A549 (cell line): ENCODE measurements around the gene ATL2. TPM values are rescaled to one million over a fixed set of nuclear protein-coding genes. Genes with fewer than 3 reads are reported as not detected.
A peak's percentile ranks its signal among the peaks of the same experiment; 100 is the strongest.

Experiments used
- ATAC-seq, 2 experiments: fragments of 200-7000 bp in 1 of 2; fragments of >200 bp in 1 of 2; cut with Nextera tagmentation in 1 of 2; cut with Tn5 transposase in 1 of 2; 3 replicates each; pipeline versions ENCODE4 v1.8.0 to v1.9.1; 2018 to 2020; ENCODE audit warnings: mild to moderate bottlenecking in 1 of 2, moderate library complexity in 1 of 2
- CTCF ChIA-PET: fragments of 300-600 bp; sonication (Branson Sonifier 250); formaldehyde crosslinking; extraction: SDS; loops from one replicate; lab custom pipeline; 2021; ENCODE audit warnings: antibody characterized with exemption, inconsistent platforms; lab: Yijun Ruan, JAX
- POLR2A ChIA-PET: fragments of 350-600 bp; formaldehyde crosslinking; extraction: SDS; loops from one replicate; lab custom pipeline; 2021; ENCODE audit warnings: antibody characterized with exemption, inconsistent platforms; lab: Yijun Ruan, JAX
- DNase-seq, 2 experiments: peaks; one replicate each; pipeline versions ENCODE4 v3.0.0 to v3.0.0-alpha.2; 2011 to 2016; ENCODE audit warnings: low read depth in 1 of 2, low spot score in 1 of 2
- FAIRE-seq: peaks from 2 replicates; lab custom pipeline; 2011; peaks lifted over from hg19 to GRCh38; lab: Jason Lieb, UNC
- H3K27ac ChIP-seq, 2 experiments: fragments of >200 bp; sonication (Bioruptor Twin); formaldehyde crosslinking; 3 replicates each; pipeline ENCODE4 v1.5.1; 2016 to 2017
- H3K4me1 ChIP-seq: fragments of >200 bp; sonication (Bioruptor Twin); formaldehyde crosslinking; 3 replicates; pipeline ENCODE4 v1.6.1; 2016
- H3K4me2 ChIP-seq: fragments of >200 bp; sonication (Bioruptor Twin); formaldehyde crosslinking; 3 replicates; pipeline ENCODE4 v1.6.1; 2016
- H3K4me3 ChIP-seq: fragments of >200 bp; sonication (Bioruptor Twin); formaldehyde crosslinking; 3 replicates; pipeline ENCODE4 v1.5.1; 2016
- H3K9me3 ChIP-seq: fragments of >200 bp; sonication (Bioruptor Twin); formaldehyde crosslinking; 3 replicates; pipeline ENCODE4 v1.6.1; 2016
- CEBPB ChIP-seq, 2 experiments: fragments of >200 bp in 1 of 2; sonication (Bioruptor Twin) in 1 of 2; formaldehyde crosslinking in 1 of 2; IDR thresholded peaks; 2 replicates each; pipeline ENCODE4 v1.6.1; 2012 to 2016
- EHMT2 ChIP-seq: fragments of 200-600 bp; sonication (generic); IDR thresholded peaks from 2 replicates; pipeline ENCODE4 v1.6.1; 2016; ENCODE audit warnings: antibody characterized with exemption, low read depth, mild to moderate bottlenecking, moderate library complexity
- EP300 ChIP-seq, 2 experiments: fragments of >200 bp; sonication (Bioruptor Twin); formaldehyde crosslinking; IDR thresholded peaks; 2 replicates in 1 of 2; 3 replicates in 1 of 2; pipeline ENCODE4 v1.6.1; 2016 to 2017
- FOSB ChIP-seq: fragments of 250-450 bp; sonication (Bioruptor Pico); IDR thresholded peaks from 2 replicates; pipeline ENCODE4 v1.5.0; 2020; ENCODE audit warnings: mild to moderate bottlenecking, moderate library complexity
- FOSL2 ChIP-seq, 2 experiments: fragments of 450-650 bp in 1 of 2; fragments of >200 bp in 1 of 2; sonication (Bioruptor Twin) in 1 of 2; formaldehyde crosslinking; IDR thresholded peaks; 2 replicates each; pipeline versions ENCODE4 v1.5.0 to v1.6.1; 2016 to 2020; ENCODE audit warnings: mild to moderate bottlenecking in 1 of 2, moderate library complexity in 1 of 2
- HDAC2 ChIP-seq: fragments of 200-600 bp; sonication (generic); IDR thresholded peaks from 2 replicates; pipeline ENCODE4 v1.6.1; 2016
- HEYL ChIP-seq: fragments of 250-450 bp; sonication (Bioruptor Pico); IDR thresholded peaks from 2 replicates; pipeline ENCODE4 v1.8.0; 2021; ENCODE audit warnings: mild to moderate bottlenecking, moderate library complexity
- HOXB5 ChIP-seq: fragments of 250-450 bp; sonication (Bioruptor Pico); IDR thresholded peaks from 2 replicates; pipeline ENCODE4 v1.5.0; 2020; ENCODE audit warnings: mild to moderate bottlenecking, moderate library complexity
- JUNB ChIP-seq: fragments of >200 bp; sonication (Bioruptor Twin); formaldehyde crosslinking; IDR thresholded peaks from 2 replicates; pipeline ENCODE4 v1.6.1; 2016
- KDM1A ChIP-seq: fragments of 200-600 bp; sonication (generic); IDR thresholded peaks from 2 replicates; pipeline ENCODE4 v1.6.1; 2016; ENCODE audit warnings: low read depth, mild to moderate bottlenecking
- MAFK ChIP-seq: fragments of 450-650 bp; IDR thresholded peaks from 2 replicates; pipeline ENCODE4 v1.6.1; 2014; ENCODE audit not compliant: partially characterized antibody
- MAZ ChIP-seq: fragments of 150-350 bp; IDR thresholded peaks from 2 replicates; pipeline ENCODE4 v1.6.1; 2014; ENCODE audit warnings: antibody characterized with exemption, low read depth, low read length, borderline replicate concordance
- NFE2L2 ChIP-seq: fragments of 150-350 bp; conservative IDR thresholded peaks from 2 replicates; pipeline ENCODE4 v1.6.1; 2014; ENCODE audit warnings: low read length
- PHF8 ChIP-seq: fragments of 200-600 bp; sonication (generic); IDR thresholded peaks from 2 replicates; pipeline ENCODE4 v1.6.1; 2016; ENCODE audit warnings: low read depth, mild to moderate bottlenecking, antibody characterized with exemption, moderate library complexity, borderline replicate concordance
- POLR2A ChIP-seq: IDR thresholded peaks from 2 replicates; pipeline ENCODE4 v1.6.1; 2012; ENCODE audit warnings: mild to moderate bottlenecking, low read length
- RARB ChIP-seq: fragments of 250-450 bp; sonication (Bioruptor Pico); IDR thresholded peaks from 2 replicates; pipeline ENCODE4 v1.8.0; 2021; ENCODE audit warnings: mild to moderate bottlenecking, moderate library complexity
- RCOR1 ChIP-seq: fragments of 150-350 bp; IDR thresholded peaks from 2 replicates; pipeline ENCODE4 v1.6.1; 2014; ENCODE audit warnings: antibody characterized with exemption, low read length, low read depth
- RNF2 ChIP-seq: fragments of 200-600 bp; sonication (generic); IDR thresholded peaks from 2 replicates; pipeline ENCODE4 v1.6.1; 2016; ENCODE audit warnings: low read depth, mild to moderate bottlenecking, antibody characterized with exemption, moderate library complexity, borderline replicate concordance
- ZSCAN20 ChIP-seq: fragments of 250-450 bp; sonication (Bioruptor Pico); IDR thresholded peaks from 2 replicates; pipeline ENCODE4 v1.8.0; 2022; ENCODE audit warnings: mild to moderate bottlenecking, moderate library complexity
- whole genome bisulfite sequencing: methylation state at CpG from one replicate; pipeline ENCODE4 v1.1.6; 2017; ENCODE audit errors: missing lambda C conversion rate; 5-methylcytosine and 5-hydroxymethylcytosine counted together
- polyA plus RNA-seq, 4 experiments: library from polyadenylated mRNA; depleted of rRNA in 3 of 4; stranded (reverse); fragments of >200 nt; fragmentation: RNase III in 1 of 4; extraction: RNeasy Plus Mini Kit Qiagen cat#74134 plus additional on column Dnase treatment in 1 of 4; gene quantifications; 2 replicates in 3 of 4; 3 replicates in 1 of 4; pipeline ENCODE4 v1.2.3, GENCODE V29; 2011 to 2017
- TF ChIP-seq, protein P1 (sequence below): IDR thresholded peaks from 2 replicates; pipeline ENCODE4 v1.6.1; 2012
- TF ChIP-seq, protein P2 (sequence below): fragments of 450-650 bp; IDR thresholded peaks from 2 replicates; pipeline ENCODE4 v1.6.1; 2014; ENCODE audit warnings: antibody characterized with exemption

Gene ATL2
- polyA plus RNA-seq, 2 of the 4 experiments (the other 2 are of a cell fraction), result 77.6 to 85.3 TPM

DNA sequence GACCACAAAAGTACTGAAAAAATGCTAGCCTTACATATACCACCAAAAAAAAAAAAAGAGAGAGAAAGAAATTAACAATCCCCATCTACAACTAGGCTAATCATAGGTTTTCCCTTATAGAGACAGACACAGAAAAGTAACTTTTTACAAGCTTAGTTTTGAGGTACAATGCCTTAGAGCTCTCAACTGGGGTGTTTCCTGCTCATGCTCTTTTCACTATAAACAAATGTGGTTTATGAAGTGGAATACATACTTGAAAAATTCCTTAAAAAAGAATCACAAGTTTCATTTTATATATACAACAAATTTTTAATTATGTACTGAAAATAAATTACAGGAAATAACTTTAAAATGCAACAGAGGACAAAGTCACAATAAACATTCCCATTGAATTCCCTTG lies 82.5 kb downstream of the ATL2 start (continued):
- TF ChIP-seq, protein P1, sequence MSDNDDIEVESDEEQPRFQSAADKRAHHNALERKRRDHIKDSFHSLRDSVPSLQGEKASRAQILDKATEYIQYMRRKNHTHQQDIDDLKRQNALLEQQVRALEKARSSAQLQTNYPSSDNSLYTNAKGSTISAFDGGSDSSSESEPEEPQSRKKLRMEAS, result no peak

DNA sequence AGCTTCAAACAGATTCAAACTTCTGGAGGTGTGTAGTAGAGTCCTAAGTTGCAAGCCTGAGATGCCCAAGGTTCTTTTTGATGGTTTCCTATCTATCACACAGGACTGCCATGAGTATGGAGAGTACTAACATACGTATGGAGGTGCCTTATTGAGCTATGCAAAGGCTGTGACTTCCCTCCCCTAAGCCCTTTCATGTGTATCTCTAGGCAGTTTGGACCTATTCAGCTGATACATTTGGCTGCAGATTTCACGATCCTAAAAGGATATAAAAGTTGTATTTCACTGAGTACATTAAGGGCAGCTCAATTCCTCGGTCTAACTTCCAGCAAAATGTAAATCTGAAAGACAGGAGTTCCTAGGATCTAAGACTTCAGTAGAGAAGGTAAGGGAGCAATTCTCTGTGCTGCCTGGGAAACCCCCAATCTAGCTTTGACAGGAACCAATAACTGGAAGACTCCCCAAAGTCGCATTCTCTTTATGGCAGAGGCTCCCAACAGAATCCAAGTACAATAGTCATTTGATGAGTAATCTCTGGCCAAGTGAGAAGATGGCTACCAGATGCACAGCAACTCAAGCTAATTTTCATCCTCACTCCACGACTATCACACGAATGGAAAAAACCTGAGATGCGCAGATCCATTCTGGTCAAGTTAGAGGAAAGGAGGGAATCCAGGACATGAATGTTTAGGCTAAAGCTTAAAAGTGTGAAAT lies 83.8 kb downstream of the ATL2 start:
- WGBS, result 91% methylated on average over 7 of the region's 7 CpGs
- H3K9me3 ChIP-seq, result no peaks in the 10 kb centered on the region
- FAIRE-seq, result no peak
- TF ChIP-seq RNF2 (no peak), KDM1A (no peak), PHF8 (no peak), ZSCAN20 (CRISPR knock-in tag) (no peak), NFE2L2 (no peak), HOXB5 (CRISPR knock-in tag) (no peak), HDAC2 (no peak), FOSB (CRISPR knock-in tag) (no peak), HEYL (no peak)
- TF ChIP-seq, protein P2, sequence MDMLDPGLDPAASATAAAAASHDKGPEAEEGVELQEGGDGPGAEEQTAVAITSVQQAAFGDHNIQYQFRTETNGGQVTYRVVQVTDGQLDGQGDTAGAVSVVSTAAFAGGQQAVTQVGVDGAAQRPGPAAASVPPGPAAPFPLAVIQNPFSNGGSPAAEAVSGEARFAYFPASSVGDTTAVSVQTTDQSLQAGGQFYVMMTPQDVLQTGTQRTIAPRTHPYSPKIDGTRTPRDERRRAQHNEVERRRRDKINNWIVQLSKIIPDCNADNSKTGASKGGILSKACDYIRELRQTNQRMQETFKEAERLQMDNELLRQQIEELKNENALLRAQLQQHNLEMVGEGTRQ, result no peak
- TF ChIP-seq, all 56 proteins: peak for 0
- DNase-seq, result no peak
- Histone ChIP-seq H3K4me1 (no peaks in the 10 kb centered on the region), H3K4me3 (no peak overlapping the region), H3K27ac (no peak overlapping the region), H3K4me2 (no peak overlapping the region)
- ChIA-PET POLR2A (no interaction called here), CTCF (interaction anchor here (1.0 to 2.4 kb wide), 6 partner anchors 16 to 311 kb away, joined by 3 to 11 read pairs (median 4); no protein-coding TSS in a partner anchor)
- peak in 1 of 2 experiments; percentile 27; a peak in 3 of 6 replicates for ATAC-seq

DNA sequence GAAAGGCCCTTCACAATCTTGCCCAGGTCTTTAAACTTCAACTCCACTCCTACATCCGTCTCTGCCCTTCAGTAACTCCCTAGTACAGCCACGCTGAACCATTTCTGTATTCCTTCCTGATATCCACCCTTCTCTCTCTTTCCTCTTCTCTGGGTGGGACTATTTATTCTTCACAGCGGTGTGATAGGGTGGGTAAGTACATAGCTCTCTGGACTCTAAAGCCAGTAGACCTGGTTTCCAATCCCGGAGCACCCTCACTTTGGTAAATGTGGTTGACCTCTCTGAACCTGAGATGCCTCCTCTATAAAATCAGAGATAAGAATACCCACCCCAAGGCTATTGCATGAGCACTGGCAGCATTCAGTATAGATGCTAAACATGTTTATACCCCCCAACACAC lies 86.7 kb downstream of the ATL2 start:
- 77% methylated on average over 4 of the region's 4 CpGs for WGBS
- ATAC-seq, result peak in 1 of 2 experiments; percentile 22; a peak in 2 of 6 replicates
- POLR2A ChIA-PET, result interaction anchor here (0.6 kb wide), 1 partner anchor 16 kb away, joined by 8 read pairs; no protein-coding TSS in a partner anchor

DNA sequence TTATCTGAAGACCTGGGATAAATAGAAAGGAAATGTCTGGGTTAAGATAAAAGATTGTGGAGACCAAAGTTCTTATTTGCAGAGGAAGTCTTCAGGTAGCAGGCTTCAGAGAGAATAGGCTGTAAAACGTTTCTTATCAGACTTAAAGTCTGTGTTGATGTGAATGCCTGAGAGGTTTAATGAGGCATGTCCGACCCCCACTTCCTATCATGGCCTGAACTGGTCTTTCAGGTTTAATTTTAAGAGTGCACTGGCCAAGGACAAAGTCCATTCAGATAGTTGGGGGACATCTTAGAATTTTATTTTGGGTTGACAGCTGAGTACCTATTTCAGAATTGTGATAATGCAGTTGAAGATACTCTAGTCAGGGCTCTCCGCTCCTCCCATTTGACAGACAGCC lies 92.1 kb downstream of the ATL2 start:
- Histone ChIP-seq H3K27ac (no peak overlapping the region), H3K4me2 (no peak overlapping the region), H3K4me3 (no peak overlapping the region), H3K4me1 (no peaks in the 10 kb centered on the region), H3K9me3 (no peaks in the 10 kb centered on the region)
- ChIA-PET CTCF (interaction anchor here (1.2 to 2.0 kb wide), 2 partner anchors 13 to 30 kb away, joined by 3 to 5 read pairs; no protein-coding TSS in a partner anchor), POLR2A (no interaction called here)
- no peak for DNase-seq
- ATAC-seq, result no peak
- FAIRE-seq, result peak; percentile 83
- TF ChIP-seq EHMT2, result no peak
- no peak for TF ChIP-seq RCOR1
- no peak for TF ChIP-seq RARB
- no peak for TF ChIP-seq CEBPB (IDR thresholded peaks at IDR 0.05)
- TF ChIP-seq FOSL2 (IDR thresholded peaks at IDR 0.05), result no peak
- TF ChIP-seq FOSL2 (CRISPR knock-in tag; IDR thresholded peaks at IDR 0.05), result no peak
- TF ChIP-seq JUNB, result no peak
- TF ChIP-seq EP300 (IDR thresholded peaks at IDR 0.05), result no peak
- no peak for TF ChIP-seq MAFK
- TF ChIP-seq KDM1A, result no peak
- TF ChIP-seq MAZ, result no peak
- WGBS, result 31% methylated on average over 3 of the region's 3 CpGs

More for the DNA sequence above, 86.7 kb downstream of the ATL2 start:
- H3K4me3 ChIP-seq, result no peak overlapping the region
- no peak overlapping the region for H3K27ac ChIP-seq
- no peak overlapping the region for H3K4me2 ChIP-seq
- DNase-seq (no peak), FAIRE-seq (no peak)
- no peaks in the 10 kb centered on the region for H3K4me1 ChIP-seq
- no peaks in the 10 kb centered on the region for H3K9me3 ChIP-seq
- CTCF ChIA-PET, result interaction anchor here (1.8 to 2.3 kb wide), 2 partner anchors 15 to 25 kb away, joined by 4 to 7 read pairs; no protein-coding TSS in a partner anchor
- TF ChIP-seq POLR2A, result no peak
- no peak for TF ChIP-seq HEYL
